Daoy (cell line): ENCODE data around the gene INTS1. TPM values are rescaled to one million over a fixed set of nuclear protein-coding genes. Genes with fewer than 3 reads are reported as not detected.

ENCODE experiments used
- DNase-seq: peaks from one replicate; pipeline ENCODE4 v3.0.0-alpha.2; 2015; ENCODE audit warnings: low read depth
- total RNA-seq: library from RNA; depleted of rRNA; stranded (reverse); fragments of >200 nt; shearing (Covaris generic); gene quantifications from 2 replicates; pipeline ENCODE4 v1.2.3, GENCODE V29; 2014

INTS1 gene
- total RNA-seq, 1 experiment from 2014 or later: 42.9 TPM

DNA sequence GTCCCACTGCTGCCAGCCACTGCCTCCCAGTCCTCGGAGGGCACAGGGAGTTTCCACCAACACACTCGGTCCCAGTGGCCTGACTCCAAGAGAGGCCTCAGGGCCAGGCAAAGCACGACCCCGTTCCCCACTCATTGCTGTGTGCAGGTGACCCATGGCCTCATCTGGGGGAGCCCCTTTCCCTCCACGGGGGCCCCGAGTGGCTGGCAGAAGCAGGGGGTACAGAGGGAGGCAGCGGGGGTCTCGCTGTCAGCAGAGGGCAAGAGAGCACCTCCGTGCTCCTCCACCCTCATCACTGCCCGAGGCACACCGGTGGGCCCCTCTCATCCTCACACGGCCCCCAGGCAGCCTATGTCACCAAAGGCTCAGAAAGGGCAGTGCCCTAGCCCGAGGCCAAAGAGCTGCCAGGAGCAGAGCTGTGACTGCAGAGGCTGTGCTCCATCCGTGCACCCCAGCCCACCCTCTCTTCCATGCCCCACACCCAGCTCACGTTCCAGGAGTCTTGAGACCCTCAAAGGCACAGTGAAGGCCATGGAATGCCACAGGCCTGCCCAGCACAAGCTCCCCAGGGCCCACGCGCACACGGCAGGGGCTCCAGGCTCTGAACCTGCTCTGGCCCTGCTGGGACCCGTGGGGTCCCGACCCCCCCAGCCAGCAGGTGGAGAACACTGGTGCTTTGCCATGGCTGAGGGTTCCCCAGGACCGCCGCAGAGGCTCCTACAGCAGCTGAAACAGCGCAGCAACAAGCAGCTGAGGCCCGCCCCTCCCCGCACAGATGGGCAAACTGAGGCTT, 70.9 kb downstream of the INTS1 start:
- no peak for DNase-seq

- DNase-seq: peak; percentile 76
Measured at GRCh38 chr7:1432411-1433082, 71.6 kb downstream of the INTS1 start.

- no peak for DNase-seq
Measured at GRCh38 chr7:1431634-1432380, 72.4 kb downstream of the INTS1 start.

DNA sequence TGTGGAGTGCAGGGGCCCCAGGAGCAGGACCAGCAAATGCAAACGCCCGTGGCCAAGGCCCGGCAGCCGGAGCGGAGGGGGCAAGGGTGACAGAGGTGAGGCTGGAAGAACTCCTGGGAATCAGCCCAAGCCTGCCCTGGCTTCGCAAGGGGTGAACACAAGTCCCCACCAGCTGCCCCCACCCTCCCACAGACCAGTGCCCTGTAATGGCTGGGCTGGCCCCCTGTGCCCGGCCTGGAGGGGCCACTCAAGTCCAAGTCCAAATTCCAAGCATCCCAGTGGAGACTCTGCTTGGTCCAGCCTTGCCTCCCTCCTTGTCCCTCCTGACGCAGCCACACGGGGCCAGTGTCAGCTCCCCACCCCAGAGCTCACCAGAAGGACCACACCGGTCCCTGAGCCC, 73.0 kb downstream of the INTS1 start:
- no peak for DNase-seq

DNA sequence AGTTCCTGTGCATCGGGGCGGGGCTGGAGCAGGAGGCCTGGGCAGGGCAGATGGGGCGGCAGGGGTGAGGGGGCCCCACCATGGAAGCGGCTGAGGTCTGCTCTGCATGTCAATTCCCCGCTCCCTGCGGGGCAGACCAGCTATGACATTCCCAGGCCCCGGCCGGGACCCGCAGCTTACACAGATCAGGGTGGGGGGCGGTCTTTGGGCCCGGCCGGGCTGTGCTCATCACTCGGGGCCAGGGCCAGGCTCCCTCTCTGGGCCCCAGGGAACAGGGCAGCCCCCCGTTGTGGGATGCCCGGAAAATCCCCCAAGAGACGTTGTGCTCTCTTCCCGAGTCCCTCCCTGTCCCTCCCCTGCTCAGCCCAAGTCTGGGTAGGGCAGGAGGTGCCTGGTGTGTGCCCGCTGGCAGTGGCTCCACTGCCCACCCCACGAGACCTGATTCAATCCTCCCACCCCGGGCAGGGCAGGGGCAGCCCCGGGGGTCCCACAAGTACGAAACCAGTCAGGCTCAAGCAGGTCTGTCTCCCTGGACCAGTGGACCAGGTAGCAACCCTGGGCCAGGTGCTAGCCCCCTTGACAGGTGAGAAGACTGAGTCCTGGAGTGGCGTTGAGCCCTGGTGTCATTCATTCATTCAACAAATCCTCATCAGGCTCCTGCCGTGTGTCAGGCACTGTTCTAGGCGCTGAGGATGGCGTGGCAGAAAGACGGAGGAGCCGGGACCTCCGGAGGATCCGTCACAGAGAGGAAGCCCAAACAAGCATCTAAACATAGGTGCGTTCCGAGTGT, 73.9 kb downstream of the INTS1 start:
- DNase-seq: no peak

DNA sequence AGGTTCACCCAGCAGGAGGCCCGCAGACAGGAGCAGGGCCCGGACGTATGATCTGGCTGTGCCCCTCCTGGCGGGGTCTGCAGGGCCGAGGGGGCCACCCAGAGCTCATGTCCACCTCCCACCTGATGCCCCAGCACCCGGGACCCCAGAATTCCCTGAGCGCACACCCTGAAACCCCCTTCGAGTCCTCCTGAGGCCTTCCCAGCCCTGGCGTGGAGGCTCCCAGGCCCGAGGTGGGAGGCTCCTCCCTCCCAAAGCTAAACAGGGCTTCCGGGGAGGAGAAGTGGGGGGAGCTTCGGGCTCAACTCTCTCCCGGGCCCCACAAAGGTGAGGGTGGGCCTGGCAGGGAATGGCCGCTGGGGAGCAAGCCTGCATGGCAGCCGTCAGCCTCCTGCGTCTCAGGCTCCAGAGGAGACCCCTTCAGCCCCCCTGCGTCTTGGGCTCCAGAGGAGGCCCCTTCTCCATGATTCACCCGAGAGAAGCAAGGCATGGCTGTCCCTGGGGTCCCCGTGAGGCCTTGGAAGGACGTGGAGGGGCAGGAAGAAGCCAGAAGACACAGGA, 75.2 kb downstream of the INTS1 start:
- DNase-seq: no peak

DNA sequence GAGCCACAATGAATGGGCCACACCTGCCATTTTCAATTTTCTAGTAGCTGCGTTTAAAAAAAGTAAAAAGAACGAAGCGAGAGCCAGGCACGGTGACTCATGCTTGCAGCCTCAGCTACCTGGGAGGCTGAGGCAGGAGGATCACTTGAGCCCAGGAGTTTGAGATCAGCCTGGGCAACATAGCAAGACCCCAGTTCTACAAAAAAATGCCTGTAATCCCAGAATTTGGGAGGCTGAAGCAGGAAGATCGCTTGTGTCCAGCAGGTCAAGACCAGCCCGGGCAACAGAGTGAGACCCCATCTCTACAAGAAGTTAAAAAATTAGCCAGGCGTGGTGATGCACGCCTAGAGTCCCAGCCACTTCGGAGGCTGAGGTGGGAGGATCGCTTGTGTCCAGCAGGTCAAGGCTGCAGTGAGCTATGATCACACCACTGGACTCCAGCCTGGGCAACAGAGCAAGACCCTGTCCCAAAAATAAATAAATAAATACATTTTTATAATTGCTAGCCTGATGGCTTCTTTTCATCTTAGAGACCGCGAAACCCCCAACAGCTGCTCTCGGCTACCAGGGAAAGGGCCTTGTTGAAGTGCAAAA, 77.0 kb downstream of the INTS1 start:
- DNase-seq: peak; percentile 32

DNA sequence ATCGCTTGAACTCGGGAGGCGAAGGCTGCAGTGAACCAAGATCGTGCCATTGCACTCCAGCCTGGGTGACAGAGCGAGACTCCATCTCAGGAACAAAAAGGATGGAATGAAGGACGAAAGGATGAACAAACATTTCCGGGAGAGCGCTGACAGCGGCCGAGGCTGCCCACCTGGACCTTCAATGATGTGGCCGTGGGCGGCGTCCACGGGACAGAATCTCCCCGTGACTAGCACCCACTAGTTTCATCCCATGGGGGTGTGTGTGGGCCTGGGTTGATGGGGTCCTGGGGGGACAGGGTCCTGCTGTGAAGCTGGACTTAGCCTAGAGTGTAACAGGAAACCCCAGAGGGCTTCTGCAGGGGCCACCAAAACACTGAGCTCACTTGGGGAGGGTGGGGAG, 77.7 kb downstream of the INTS1 start:
- DNase-seq: no peak

DNA sequence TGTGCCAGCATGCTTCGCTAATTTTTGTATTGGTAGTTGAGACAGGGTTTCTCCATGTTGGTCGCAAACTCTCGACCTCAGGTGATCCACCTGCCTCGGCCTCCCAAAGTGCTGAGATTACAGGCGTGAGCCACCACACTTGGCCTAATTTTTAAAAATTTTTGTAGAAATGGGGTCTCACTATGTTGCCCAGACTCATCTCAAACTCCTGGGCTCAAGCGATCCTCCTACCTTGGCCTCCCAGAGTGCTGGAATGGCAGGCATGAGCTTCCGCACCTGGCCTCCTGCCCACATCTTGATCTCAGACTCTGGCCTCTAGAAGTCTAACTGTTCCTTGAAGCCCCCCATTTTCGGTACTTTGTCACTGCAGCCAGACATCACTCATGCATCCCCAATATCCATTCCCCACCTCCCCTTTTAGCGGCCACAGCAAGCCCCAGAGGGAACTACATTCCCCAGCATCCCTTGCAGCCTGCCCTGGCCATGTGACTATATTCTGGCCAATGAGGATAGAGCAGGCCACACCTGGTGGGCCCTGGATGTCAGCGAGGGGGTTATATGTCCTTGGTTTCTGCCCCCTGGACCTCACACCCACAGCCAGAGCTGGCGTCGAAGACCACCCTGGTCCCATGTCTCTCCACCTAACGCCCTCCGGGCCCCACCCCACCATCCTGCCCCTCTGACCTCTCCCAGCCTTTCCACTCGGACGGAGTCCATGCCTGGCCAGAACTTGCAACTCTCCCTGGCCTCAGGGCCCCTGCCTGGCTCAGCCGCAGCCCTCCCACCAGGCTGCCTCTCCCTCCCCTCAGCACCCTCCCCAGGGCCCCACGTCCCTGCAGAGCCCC, 78.7 kb downstream of the INTS1 start:
- DNase-seq: peak; percentile 51

- no peak for DNase-seq
Measured at GRCh38 chr7:1424041-1424440, 80.1 kb downstream of the INTS1 start.

DNA sequence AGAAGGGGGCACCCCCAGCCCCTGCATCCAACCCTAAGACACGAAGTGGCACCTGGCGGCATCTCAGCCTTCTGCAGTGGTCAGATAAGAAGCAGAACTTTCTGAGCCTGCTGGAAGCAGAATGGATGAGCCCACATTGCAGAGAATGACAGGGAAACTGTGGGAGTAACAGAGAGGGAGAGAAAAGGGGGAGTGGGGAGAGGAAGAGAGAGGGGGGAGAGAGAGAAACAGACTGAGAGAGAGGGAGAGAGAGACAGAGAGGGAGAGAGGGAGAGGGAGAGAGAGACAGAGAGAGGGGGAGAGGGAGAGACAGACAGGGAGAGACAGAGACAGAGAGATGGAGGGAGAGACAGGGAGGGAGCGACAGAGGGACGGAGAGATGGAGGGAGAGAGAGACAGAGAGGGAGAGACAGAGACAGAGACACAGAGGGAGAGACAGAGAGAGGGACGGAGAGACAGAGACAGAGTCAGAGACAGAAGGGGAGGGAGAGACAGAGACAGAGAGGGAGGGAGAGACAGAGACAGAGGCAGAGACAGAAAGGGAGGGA, 80.9 kb downstream of the INTS1 start:
- no peak for DNase-seq

DNA sequence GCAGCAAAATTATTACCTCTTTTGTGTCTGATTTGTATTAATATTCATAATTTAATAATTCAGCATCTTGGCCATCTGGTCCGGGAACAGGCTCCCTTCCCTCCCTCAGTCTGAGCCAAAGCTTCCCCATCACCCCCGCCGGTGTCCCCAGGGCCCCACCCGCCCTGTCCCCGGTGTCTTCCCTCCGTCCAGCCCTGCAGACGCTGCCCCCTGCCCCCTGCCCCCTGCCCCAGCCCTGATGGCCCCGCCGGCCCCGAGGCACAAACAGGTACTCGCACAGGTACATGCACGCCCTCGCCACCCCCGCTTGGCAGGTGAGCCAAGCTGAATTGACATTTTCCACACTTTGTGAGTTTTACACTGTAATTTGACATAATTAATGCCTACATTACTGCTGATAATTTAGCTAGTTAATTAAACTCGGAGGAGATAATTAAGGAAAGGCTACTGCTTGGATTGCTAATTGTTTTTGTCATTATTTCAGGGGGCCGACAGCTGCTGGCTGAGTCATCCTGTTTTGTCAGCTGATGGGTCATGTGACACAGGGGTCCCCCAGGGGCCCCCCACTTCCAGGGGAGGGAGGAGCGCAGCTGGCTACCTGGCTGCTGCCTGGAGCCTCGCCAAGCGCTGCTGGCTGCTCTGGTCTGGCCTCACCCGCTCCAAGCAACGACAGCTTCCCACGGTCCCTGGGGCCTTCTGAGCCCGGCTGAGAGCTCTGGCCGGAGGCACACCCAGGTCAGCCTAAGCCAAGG, 81.5 kb downstream of the INTS1 start:
- DNase-seq: peak; percentile 48

GRCh38 chr7:1421946-1422345, 82.2 kb downstream of the INTS1 start:
- DNase-seq: no peak

GRCh38 chr7:1421020-1421790, 83.0 kb downstream of the INTS1 start:
- peak; percentile 32 for DNase-seq
